NT2/D1 (cell line): ENCODE measurements around the gene ACOT2.
"Not testable (repeated sequence)": the region's sequence is repeated elsewhere in the genome, so short reads cannot be mapped to it uniquely, and the experiment has no call there.

Experiments
- DNase-seq: peaks from one replicate; pipeline ENCODE4 v3.0.0-alpha.2; 2011; ENCODE audit warnings: low read depth, low spot score
- H3K27me3 ChIP-seq: 2 replicates; pipeline ENCODE4 v1.6.0; 2011; ENCODE audit warnings: mild to moderate bottlenecking; ENCODE audit not compliant: insufficient read length, insufficient read depth
- H3K36me3 ChIP-seq: 2 replicates; pipeline ENCODE4 v1.6.1; 2011; ENCODE audit warnings: mild to moderate bottlenecking, low read length, mixed read lengths; ENCODE audit not compliant: insufficient read depth, insufficient read length
- H3K4me1 ChIP-seq: 2 replicates; pipeline ENCODE4 v1.5.1; 2011; ENCODE audit not compliant: insufficient read depth, insufficient read length
- H3K4me3 ChIP-seq: 2 replicates; pipeline ENCODE4 v1.5.1; 2011; ENCODE audit warnings: low read depth; ENCODE audit not compliant: insufficient read length
- H3K9ac ChIP-seq: 2 replicates; pipeline ENCODE4 v1.6.0; 2011; ENCODE audit warnings: low read depth; ENCODE audit not compliant: insufficient read length
- H3K9me3 ChIP-seq: 2 replicates; pipeline ENCODE4 v1.5.1; 2011; ENCODE audit warnings: mild to moderate bottlenecking, low read length; ENCODE audit not compliant: insufficient read depth
- SUZ12 ChIP-seq: IDR thresholded peaks from 2 replicates; pipeline ENCODE4 v1.6.1; 2011; ENCODE audit not compliant: insufficient read length, insufficient read depth; ENCODE audit errors: extremely low read depth
- YY1 ChIP-seq: IDR thresholded peaks from 2 replicates; pipeline ENCODE4 v1.6.1; 2011; ENCODE audit not compliant: insufficient read length, insufficient read depth
- ZNF274 ChIP-seq: IDR thresholded peaks from 2 replicates; pipeline ENCODE4 v1.6.1; 2011; ENCODE audit warnings: mild to moderate bottlenecking, low read depth, low read length

ACOT2 gene

GRCh38 chr14:73549097-73549496, 19.9 kb upstream of the ACOT2 start:
- H3K36me3 ChIP-seq, H3K4me3 ChIP-seq, H3K27me3 ChIP-seq, DNase-seq, H3K9ac ChIP-seq, H3K4me1 ChIP-seq, H3K9me3 ChIP-seq: not testable (repeated sequence)

- not testable (repeated sequence) for H3K4me1 ChIP-seq, H3K27me3 ChIP-seq, H3K9me3 ChIP-seq, H3K4me3 ChIP-seq, H3K36me3 ChIP-seq, H3K9ac ChIP-seq, DNase-seq
Measured at GRCh38 chr14:73549889-73550524, 19.0 kb upstream of the ACOT2 start.

GRCh38 chr14:73553845-73554244, 15.2 kb upstream of the ACOT2 start:
- Histone ChIP-seq H3K9me3 (no peaks in the 10 kb centered on the region), H3K4me1 (no peaks in the 10 kb centered on the region), H3K9ac (no peak overlapping the region), H3K36me3 (no peaks in the 10 kb centered on the region), H3K4me3 (no peak overlapping the region), H3K27me3 (no peaks in the 10 kb centered on the region)
- DNase-seq = no peak
- no peak for TF ChIP-seq YY1
- no peak for TF ChIP-seq SUZ12
- TF ChIP-seq ZNF274 = no peak

- DNase-seq, H3K4me3 ChIP-seq, H3K9ac ChIP-seq, H3K36me3 ChIP-seq, H3K27me3 ChIP-seq, H3K9me3 ChIP-seq, H3K4me1 ChIP-seq: not testable (repeated sequence)
Measured at GRCh38 chr14:73557201-73557600, 11.8 kb upstream of the ACOT2 start.

- H3K4me3 ChIP-seq, H3K9me3 ChIP-seq, H3K36me3 ChIP-seq, DNase-seq, H3K27me3 ChIP-seq, H3K9ac ChIP-seq, H3K4me1 ChIP-seq: not testable (repeated sequence)
Measured at GRCh38 chr14:73558238-73558637, 10.8 kb upstream of the ACOT2 start.

- not testable (repeated sequence) for H3K27me3 ChIP-seq, H3K36me3 ChIP-seq, DNase-seq, H3K4me3 ChIP-seq, H3K9ac ChIP-seq, H3K9me3 ChIP-seq, H3K4me1 ChIP-seq
Measured at GRCh38 chr14:73562256-73562655, 6.8 kb upstream of the ACOT2 start.

GRCh38 chr14:73562696-73563095, 6.3 kb upstream of the ACOT2 start:
- not testable (repeated sequence) for H3K4me1 ChIP-seq, H3K9me3 ChIP-seq, H3K27me3 ChIP-seq

GRCh38 chr14:73566431-73566830, 2.6 kb upstream of the ACOT2 start:
- H3K27me3 ChIP-seq, H3K4me1 ChIP-seq, H3K4me3 ChIP-seq, H3K36me3 ChIP-seq, DNase-seq, H3K9ac ChIP-seq, H3K9me3 ChIP-seq: not testable (repeated sequence)

More at GRCh38 chr14:73562696-73563095, 6.3 kb upstream of the ACOT2 start:
- not testable (repeated sequence) for DNase-seq, H3K9ac ChIP-seq, H3K4me3 ChIP-seq, H3K36me3 ChIP-seq

GRCh38 chr14:73566935-73567334, 2.1 kb upstream of the ACOT2 start:
- H3K4me3 ChIP-seq, H3K27me3 ChIP-seq, H3K4me1 ChIP-seq, H3K9ac ChIP-seq, H3K9me3 ChIP-seq, DNase-seq, H3K36me3 ChIP-seq: not testable (repeated sequence)
